Large intestine (tissue), 3 donors: ENCODE results near the gene CCDC88A. TPM values are rescaled to one million over a fixed set of nuclear protein-coding genes. Genes with fewer than 3 reads are reported as not detected.
"Not testable (repeated sequence)": the region's sequence is repeated elsewhere in the genome, so short reads cannot be mapped to it uniquely, and the experiment has no call there.

Experiments
- DNase-seq, 2 donors: peaks; one replicate each; pipeline versions ENCODE4 v3.0.0 to v3.0.0-alpha.2; 2013
- H3K27ac ChIP-seq: one replicate; pipeline ENCODE4 v1.5.1; 2013; ENCODE audit warnings: low read length
- H3K27me3 ChIP-seq: 2 replicates; pipeline ENCODE4 v1.6.1; 2013; ENCODE audit warnings: low read length; ENCODE audit not compliant: control insufficient read depth, insufficient read depth
- H3K36me3 ChIP-seq: 2 replicates; pipeline ENCODE4 v1.6.1; 2013; ENCODE audit warnings: low read length; ENCODE audit not compliant: control insufficient read depth, insufficient read depth
- H3K4me1 ChIP-seq: one replicate; pipeline ENCODE4 v1.6.1; 2013; ENCODE audit warnings: low read length; ENCODE audit not compliant: control insufficient read depth, insufficient read depth
- H3K4me3 ChIP-seq: one replicate; pipeline ENCODE4 v1.5.1; 2013; ENCODE audit warnings: low read length
- H3K9me3 ChIP-seq: one replicate; pipeline ENCODE4 v1.6.1; 2013; ENCODE audit warnings: mild to moderate bottlenecking, low read depth, low read length, moderate library complexity; ENCODE audit not compliant: control insufficient read depth
- WGBS: methylation state at CpG from one replicate; pipeline ENCODE4 v1.1.5; 2013; ENCODE audit warnings: low lambda C conversion rate; ENCODE audit not compliant: insufficient coverage; 5-methylcytosine and 5-hydroxymethylcytosine counted together
- polyA plus RNA-seq: library from polyadenylated mRNA; unstranded; fragments of 120-200 nt; gene quantifications from one replicate; pipeline ENCODE4 v1.2.1, GENCODE V29; 2013

CCDC88A gene
- polyA plus RNA-seq, 1 donor, result 27.8 TPM

DNA sequence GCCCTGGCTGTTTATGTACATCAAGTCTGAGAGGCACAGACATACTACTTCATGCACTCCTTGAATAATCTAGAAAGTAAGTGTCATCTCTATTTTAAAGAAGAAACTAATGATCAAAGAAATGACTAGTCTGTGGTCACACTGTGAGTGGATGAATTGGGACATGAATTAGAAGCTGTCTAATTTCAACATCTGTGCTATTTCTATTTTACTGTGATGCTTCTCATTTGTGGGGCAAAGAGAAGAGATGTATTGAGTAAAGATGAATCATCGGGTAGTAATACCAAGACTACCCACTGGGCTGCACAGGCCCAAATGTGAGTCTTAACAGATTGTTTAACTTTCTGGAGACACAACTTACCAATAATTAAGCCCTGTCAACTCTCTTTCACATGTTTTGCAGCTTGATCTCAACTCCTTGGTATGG lies 108.2 kb downstream of the CCDC88A start:
- DNase-seq, result no peak
- Histone ChIP-seq H3K4me1 (no peaks in the 10 kb centered on the region), H3K9me3 (no peaks in the 10 kb centered on the region), H3K27me3 (no peaks in the 10 kb centered on the region), H3K36me3 (peaks cover 8% of the 10 kb centered on the region), H3K4me3 (no peak overlapping the region), H3K27ac (no peak overlapping the region)
- WGBS, result no CpG with 5 or more reads among the region's 1 CpG

DNA sequence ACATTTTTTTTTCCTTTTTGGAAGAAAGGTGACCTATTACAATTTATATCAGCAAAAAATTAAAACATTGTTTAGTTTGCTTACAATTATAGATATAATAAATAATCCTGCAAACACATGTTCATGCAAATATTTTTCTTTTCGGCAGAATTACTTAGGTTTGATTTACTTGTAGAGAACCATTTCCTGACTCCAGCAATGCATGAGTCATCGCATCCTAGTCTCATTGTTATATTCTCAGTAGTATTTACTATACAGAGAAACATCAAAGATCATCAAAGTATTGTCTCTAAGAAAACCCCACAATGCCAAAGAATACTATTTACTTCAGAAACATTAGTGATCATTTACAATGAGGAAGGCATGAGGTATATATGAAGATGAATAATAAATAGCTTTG lies 110.2 kb downstream of the CCDC88A start:
- no peak for DNase-seq
- H3K4me3 ChIP-seq, result no peak overlapping the region
- no peaks in the 10 kb centered on the region for H3K9me3 ChIP-seq
- no peak overlapping the region for H3K27ac ChIP-seq
- H3K36me3 ChIP-seq, result peaks cover 4% of the 10 kb centered on the region
- WGBS, result 80% methylated on average over 1 of the region's 2 CpGs
- H3K4me1 ChIP-seq, result no peaks in the 10 kb centered on the region
- H3K27me3 ChIP-seq, result no peaks in the 10 kb centered on the region

DNA sequence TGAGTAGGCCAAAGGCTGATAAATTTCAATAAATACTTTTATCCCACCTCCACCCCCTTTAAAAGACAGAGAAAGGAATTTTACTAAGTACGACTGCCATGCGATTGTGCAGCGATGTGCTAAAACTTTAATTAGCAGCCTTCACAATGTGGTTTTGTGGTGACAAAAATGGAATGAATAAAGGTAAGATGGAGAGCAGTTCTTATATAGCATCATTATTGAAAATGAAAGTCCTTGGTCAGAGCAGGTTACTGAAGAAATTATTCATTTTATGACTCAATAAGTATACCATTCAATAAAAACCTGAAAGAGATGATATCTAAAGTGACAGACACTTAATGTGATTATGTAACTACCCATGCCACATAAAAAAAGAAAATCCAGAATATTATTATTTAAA lies 117.4 kb downstream of the CCDC88A start:
- Histone ChIP-seq H3K36me3 (no peaks in the 10 kb centered on the region), H3K4me1 (no peaks in the 10 kb centered on the region), H3K27me3 (no peaks in the 10 kb centered on the region), H3K9me3 (no peaks in the 10 kb centered on the region), H3K27ac (no peak overlapping the region), H3K4me3 (no peak overlapping the region)
- 80% methylated on average over 1 of the region's 3 CpGs for WGBS
- no peak for DNase-seq

DNA sequence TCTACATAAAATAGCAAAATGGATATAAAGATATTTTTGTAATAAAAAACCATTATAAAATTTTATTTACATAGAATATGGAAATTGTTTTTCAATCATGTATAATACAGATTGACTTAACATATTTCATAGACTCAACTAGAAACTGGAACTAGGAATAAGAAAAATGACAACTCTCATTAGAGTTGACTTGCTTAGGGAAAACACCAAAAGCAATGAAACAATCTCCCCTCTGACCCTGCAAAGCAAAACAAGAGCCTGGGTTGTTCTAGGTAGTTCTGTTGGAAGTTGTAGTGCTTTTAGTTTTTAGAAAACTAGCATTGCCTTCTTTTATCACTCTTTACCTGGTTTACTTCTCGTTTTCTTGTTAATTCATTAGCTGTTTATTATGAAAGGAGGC lies 118.4 kb downstream of the CCDC88A start:
- Histone ChIP-seq H3K36me3 (no peaks in the 10 kb centered on the region), H3K4me1 (no peaks in the 10 kb centered on the region), H3K27me3 (no peaks in the 10 kb centered on the region), H3K4me3 (no peak overlapping the region), H3K27ac (no peak overlapping the region), H3K9me3 (no peaks in the 10 kb centered on the region)
- WGBS, result 83% methylated on average over 1 of the region's 1 CpG
- no peak for DNase-seq

DNA sequence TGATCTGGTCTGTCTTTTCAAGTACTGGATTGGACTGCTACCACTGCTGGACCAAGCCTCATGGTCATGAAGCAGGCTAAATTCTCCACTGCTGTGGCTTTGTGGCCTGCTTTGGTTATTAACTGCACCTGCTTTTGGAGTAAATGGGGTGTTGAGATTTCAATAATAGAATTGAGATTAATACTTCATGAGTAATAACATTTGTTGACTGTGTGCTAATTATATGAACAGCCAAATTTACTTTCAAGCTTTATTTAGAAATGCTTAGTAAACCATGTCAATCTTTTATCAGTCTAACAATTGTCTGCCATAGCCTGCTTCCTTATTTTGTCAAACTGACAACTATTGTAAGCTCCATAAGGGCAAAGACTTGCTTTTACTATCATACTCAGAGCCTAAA lies 123.3 kb downstream of the CCDC88A start:
- no peak overlapping the region for H3K27ac ChIP-seq
- no peaks in the 10 kb centered on the region for H3K4me1 ChIP-seq
- H3K9me3 ChIP-seq, result no peaks in the 10 kb centered on the region
- no peak overlapping the region for H3K4me3 ChIP-seq
- DNase-seq, result no peak
- H3K27me3 ChIP-seq, result no peaks in the 10 kb centered on the region
- H3K36me3 ChIP-seq, result peaks cover 4% of the 10 kb centered on the region

DNA sequence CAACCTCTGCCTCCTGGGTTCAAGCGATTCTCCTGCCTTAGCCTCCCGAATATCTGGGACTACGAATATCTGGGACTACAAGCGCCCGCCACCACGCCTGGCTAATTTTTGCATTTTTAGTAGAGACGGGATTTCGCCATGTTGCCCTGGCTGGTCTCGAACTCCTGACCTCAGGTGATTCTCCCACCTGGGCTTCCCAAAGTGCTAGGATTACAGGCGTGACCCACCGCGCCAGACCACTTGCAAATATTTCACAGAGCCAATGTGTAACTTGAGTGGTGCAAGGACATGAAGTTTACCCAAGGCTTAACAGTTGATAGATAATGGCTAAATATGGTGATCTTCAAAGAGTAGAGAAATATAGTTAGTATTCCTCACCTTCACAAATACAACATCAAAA lies 136.6 kb downstream of the CCDC88A start:
- Histone ChIP-seq H3K27ac (no peak overlapping the region), H3K27me3 (no peaks in the 10 kb centered on the region), H3K4me1 (no peaks in the 10 kb centered on the region), H3K36me3 (peaks cover 4% of the 10 kb centered on the region), H3K4me3 (no peak overlapping the region), H3K9me3 (no peaks in the 10 kb centered on the region)
- DNase-seq, result no peak
- WGBS, result no CpG with 5 or more reads among the region's 12 CpGs

DNA sequence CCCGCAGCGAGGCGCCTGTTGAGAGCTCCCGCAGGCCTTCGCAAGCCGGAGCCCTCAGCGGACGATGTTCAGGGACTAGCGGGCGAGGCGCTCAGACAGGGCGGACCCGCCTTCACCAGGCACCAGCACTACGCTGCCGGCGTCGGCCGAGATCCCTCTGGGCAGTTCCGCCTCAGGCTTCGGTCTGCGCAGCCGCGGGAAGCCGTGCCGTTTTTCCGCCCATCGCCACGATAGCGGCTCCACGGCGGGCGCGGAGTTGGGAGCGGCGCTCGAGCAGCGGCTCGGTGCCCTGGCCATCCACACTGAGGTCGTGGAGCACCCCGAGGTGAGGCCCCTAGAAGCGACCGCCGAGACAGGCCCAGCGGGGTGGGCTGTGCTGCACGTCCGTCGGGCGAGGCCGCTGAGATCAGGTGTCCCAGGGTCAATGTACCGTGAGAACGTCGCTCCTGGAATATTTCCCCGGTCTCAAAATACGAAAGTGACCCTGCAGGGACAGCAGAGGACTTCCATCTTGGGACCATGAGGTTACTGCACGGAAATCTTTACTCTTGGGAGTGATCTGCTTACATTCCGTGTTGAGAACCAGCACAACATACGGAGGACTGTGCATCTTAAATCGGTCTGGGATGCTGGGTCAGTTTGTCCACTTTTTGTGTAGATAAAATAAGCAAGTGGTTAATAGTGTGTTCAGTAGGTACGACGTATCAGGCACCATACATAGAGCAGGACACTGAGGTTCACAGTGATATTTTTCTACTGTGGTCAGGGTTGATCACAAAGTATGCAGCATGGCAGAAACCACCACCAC lies 137.3 kb downstream of the CCDC88A start:
- H3K27me3 ChIP-seq, result no peaks in the 10 kb centered on the region
- no peaks in the 10 kb centered on the region for H3K9me3 ChIP-seq
- H3K27ac ChIP-seq, result peak overlapping the region; percentile 77
- H3K4me1 ChIP-seq, result no peaks in the 10 kb centered on the region
- DNase-seq, result peak; percentile 80 to 92
- H3K36me3 ChIP-seq, result peaks cover 4% of the 10 kb centered on the region
- H3K4me3 ChIP-seq, result peak overlapping the region; percentile 59
- 90% methylated on average over 2 of the region's 60 CpGs for WGBS

DNA sequence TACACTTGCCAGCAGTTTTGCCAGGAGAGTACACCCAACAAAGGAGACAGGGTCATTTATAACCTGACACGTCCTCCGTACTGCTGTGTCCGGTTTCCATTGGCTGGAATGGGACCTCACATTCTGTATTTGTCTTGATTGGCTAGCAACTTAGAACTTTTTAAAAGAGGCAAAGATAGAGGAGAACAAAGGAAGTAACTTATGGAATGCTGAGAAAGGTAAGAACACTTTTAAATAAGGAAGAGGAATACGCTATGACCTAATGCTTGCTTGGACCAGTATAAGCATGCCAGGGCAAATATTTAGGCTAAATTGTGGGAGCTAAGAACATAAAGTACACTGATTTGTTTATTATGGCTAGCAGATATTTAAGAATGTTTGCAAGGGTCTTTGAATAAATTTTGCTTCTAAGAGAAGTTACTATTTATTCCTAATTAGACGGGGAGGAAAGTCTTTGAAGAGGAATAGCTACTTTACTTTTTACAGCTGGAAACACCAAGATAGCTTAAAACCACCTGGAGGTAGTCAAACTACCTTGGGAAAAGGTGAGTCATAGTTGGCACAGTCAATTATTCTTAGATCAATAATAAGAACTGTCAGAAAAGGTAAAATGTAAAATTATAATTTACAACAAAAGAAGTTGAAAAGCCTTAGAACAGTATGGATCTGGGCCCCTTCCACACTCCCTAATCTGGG lies 138.7 kb downstream of the CCDC88A start:
- H3K36me3 ChIP-seq, H3K27ac ChIP-seq, H3K9me3 ChIP-seq, H3K27me3 ChIP-seq, DNase-seq, H3K4me1 ChIP-seq, H3K4me3 ChIP-seq: not testable (repeated sequence)
- no CpG with 5 or more reads among the region's 5 CpGs for WGBS

DNA sequence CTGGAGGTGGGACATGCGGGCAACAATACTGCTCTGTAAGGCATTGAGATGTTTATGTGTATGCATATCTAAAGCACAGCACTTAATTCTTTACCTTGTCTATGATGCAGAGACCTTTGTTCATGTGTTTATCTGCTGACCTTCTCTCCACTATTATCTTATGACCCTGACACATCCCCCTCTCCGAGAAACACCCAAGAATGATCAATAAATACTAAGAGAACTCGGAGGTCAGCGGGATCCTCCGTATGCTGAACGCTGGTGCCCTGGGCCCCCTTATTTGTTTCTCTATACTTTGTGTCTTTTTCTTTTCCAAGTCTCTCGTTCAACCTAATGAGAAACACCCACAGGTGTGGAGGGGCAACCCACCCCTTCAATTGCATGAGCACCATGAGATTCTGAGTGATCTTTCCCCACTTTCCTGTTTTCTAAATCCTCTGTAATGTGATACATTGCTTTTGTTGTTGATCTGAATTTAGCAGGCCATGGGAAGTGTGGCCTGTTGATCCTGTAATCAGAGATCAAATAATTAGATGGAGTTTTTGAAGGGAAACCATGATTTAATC lies 139.7 kb downstream of the CCDC88A start:
- not testable (repeated sequence) for H3K27ac ChIP-seq, H3K36me3 ChIP-seq, H3K9me3 ChIP-seq, H3K4me1 ChIP-seq, DNase-seq, H3K4me3 ChIP-seq, H3K27me3 ChIP-seq
- WGBS, result 27% methylated on average over 6 of the region's 7 CpGs

DNA sequence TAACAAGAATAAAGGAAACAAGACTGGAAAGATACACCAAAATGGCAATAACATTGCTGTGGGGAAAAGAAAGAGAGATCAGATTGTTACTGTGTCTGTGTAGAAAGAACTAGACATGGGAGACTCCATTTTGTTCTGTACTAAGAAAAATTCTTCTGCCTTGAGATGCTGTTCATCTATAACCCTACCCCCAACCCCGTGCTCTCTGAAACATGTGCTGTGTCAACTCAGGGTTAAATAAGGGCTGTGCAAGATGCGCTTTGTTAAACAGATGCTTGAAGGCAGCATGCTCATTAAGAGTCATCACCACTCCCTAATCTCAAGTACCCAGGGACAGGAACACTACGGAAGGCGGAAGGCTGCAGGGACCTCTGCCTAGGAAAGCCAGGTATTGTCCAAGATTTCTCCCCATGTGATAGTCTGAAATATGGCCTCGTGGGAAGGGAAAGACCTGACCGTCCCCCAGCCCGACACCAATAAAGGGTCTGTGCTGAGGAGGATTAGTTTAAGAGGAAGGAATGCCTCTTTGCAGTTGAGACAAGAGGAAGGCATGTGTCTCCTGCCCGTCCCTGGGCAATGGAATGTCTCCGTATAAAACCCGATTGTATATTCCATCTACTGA lies 140.3 kb downstream of the CCDC88A start:
- H3K36me3 ChIP-seq, H3K27ac ChIP-seq, H3K9me3 ChIP-seq, H3K4me3 ChIP-seq, H3K27me3 ChIP-seq, DNase-seq, H3K4me1 ChIP-seq: not testable (repeated sequence)
- no CpG with 5 or more reads among the region's 10 CpGs for WGBS
